Measurements from ENCODE around the gene ORC6. TPM values are rescaled to one million over a fixed set of nuclear protein-coding genes. Genes with fewer than 3 reads are reported as not detected.
A peak's percentile ranks its signal among the peaks of the same experiment; 100 is the strongest.

Gene ORC6
- total RNA-seq, 2 experiments from 2014 or later: 59.0 to 61.3 TPM

GRCh38 chr16:46688101-46688653 lies 1.3 kb upstream of the ORC6 start:
- CTCF ChIA-PET: interaction anchor here (2.2 kb wide), 1 partner anchor 15 kb away, joined by 12 read pairs; no protein-coding TSS in a partner anchor
- Mint-ChIP-seq H3K27me3 (no peaks in the 10 kb centered on the region), H3K9me3 (ENCODE audit: low read depth) (no peaks in the 10 kb centered on the region), H3K4me3 (no peak overlapping the region), H3K4me1 (peaks cover 57% of the 10 kb centered on the region), H3K36me3 (peaks cover 20% of the 10 kb centered on the region), H3K27ac (no peak overlapping the region)
- DNase-seq: no peak
- ATAC-seq: no peak

- CTCF ChIA-PET: interaction anchor here (1.2 to 2.5 kb wide), 2 partner anchors 10 to 15 kb away, joined by 3 to 14 read pairs; no protein-coding TSS in a partner anchor
- Mint-ChIP-seq H3K9me3 (ENCODE audit: low read depth) (no peaks in the 10 kb centered on the region), H3K36me3 (peaks cover 22% of the 10 kb centered on the region), H3K27me3 (no peaks in the 10 kb centered on the region), H3K4me3 (no peak within 1 kb of the TSS), H3K27ac (no peak within 1 kb of the TSS), H3K4me1 (peaks cover 54% of the 10 kb centered on the region)
- ATAC-seq: peak; percentile 91
- peak; percentile 100 for DNase-seq
These were observed 650 bp upstream of the ORC6 start, which contains the start of gene VPS35 for GRCh38 chr16:46688654-46689364. TSS of gene VPS35 (minus strand) at chr16:46689178. CDS start at chr16:46689133, 45 bp downstream.

- Mint-ChIP-seq H3K27ac (no peak overlapping the region), H3K4me3 (no peak overlapping the region), H3K27me3 (no peaks in the 10 kb centered on the region), H3K9me3 (ENCODE audit: low read depth) (no peaks in the 10 kb centered on the region), H3K4me1 (peaks cover 43% of the 10 kb centered on the region), H3K36me3 (peaks cover 31% of the 10 kb centered on the region)
- ATAC-seq: no peak
- no peak for DNase-seq
- CTCF ChIA-PET: interaction anchor here (0.8 to 2.5 kb wide), 8 partner anchors 8 to 164 kb away, joined by 3 to 14 read pairs (median 3); no protein-coding TSS in a partner anchor
These were observed 1.1 kb downstream of the ORC6 start for GRCh38 chr16:46690281-46691178.

- Mint-ChIP-seq H3K36me3 (peaks cover 40% of the 10 kb centered on the region), H3K9me3 (ENCODE audit: low read depth) (no peaks in the 10 kb centered on the region), H3K4me1 (peaks cover 38% of the 10 kb centered on the region), H3K27me3 (no peaks in the 10 kb centered on the region), H3K27ac (peak overlapping the region; percentile 45), H3K4me3 (no peak overlapping the region)
- DNase-seq: no peak
- no peak for ATAC-seq
- CTCF ChIA-PET: interaction anchor here (1.2 to 1.7 kb wide), 5 partner anchors 11 to 111 kb away, joined by 3 to 9 read pairs (median 3); no protein-coding TSS in a partner anchor
These were observed 2.3 kb downstream of the ORC6 start for GRCh38 chr16:46691726-46692125.

- Mint-ChIP-seq H3K9me3 (ENCODE audit: low read depth) (no peaks in the 10 kb centered on the region), H3K27me3 (no peaks in the 10 kb centered on the region), H3K4me1 (peaks cover 24% of the 10 kb centered on the region), H3K4me3 (no peak overlapping the region), H3K27ac (no peak overlapping the region), H3K36me3 (peaks cover 48% of the 10 kb centered on the region)
- DNase-seq (no peak), ATAC-seq (no peak)
- CTCF ChIA-PET: no interaction called here
These were observed 4.1 kb downstream of the ORC6 start for GRCh38 chr16:46693598-46693997.

- H3K27ac Mint-ChIP-seq: no peak overlapping the region
- ATAC-seq: no peak
- peaks cover 20% of the 10 kb centered on the region for H3K4me1 Mint-ChIP-seq
- CTCF ChIA-PET: no interaction called here
- no peak overlapping the region for H3K4me3 Mint-ChIP-seq
- H3K36me3 Mint-ChIP-seq: peaks cover 55% of the 10 kb centered on the region
- H3K9me3 Mint-ChIP-seq (ENCODE audit: low read depth): no peaks in the 10 kb centered on the region
- no peaks in the 10 kb centered on the region for H3K27me3 Mint-ChIP-seq
- DNase-seq: no peak
These were observed 6.5 kb downstream of the ORC6 start for GRCh38 chr16:46695937-46696336.

GRCh38 chr16:46696957-46697356 lies 7.5 kb downstream of the ORC6 start:
- H3K4me3 Mint-ChIP-seq: no peak overlapping the region
- H3K36me3 Mint-ChIP-seq: peaks cover 47% of the 10 kb centered on the region
- peaks cover 12% of the 10 kb centered on the region for H3K4me1 Mint-ChIP-seq
- DNase-seq: no peak
- H3K27ac Mint-ChIP-seq: no peak overlapping the region
- H3K9me3 Mint-ChIP-seq (ENCODE audit: low read depth): no peaks in the 10 kb centered on the region
- H3K27me3 Mint-ChIP-seq: no peaks in the 10 kb centered on the region
- ATAC-seq: no peak
- CTCF ChIA-PET: no interaction called here

GRCh38 chr16:46700048-46700447 lies 10.6 kb downstream of the ORC6 start:
- CTCF ChIA-PET: interaction anchor here (0.8 to 1.0 kb wide), 2 partner anchors 26 to 230 kb away, joined by 3 read pairs; no protein-coding TSS in a partner anchor
- peaks cover 2% of the 10 kb centered on the region for H3K4me1 Mint-ChIP-seq
- H3K36me3 Mint-ChIP-seq: peaks cover 39% of the 10 kb centered on the region
- no peaks in the 10 kb centered on the region for H3K27me3 Mint-ChIP-seq
- H3K9me3 Mint-ChIP-seq (ENCODE audit: low read depth): no peaks in the 10 kb centered on the region
- no peak overlapping the region for H3K27ac Mint-ChIP-seq
- DNase-seq: no peak
- no peak overlapping the region for H3K4me3 Mint-ChIP-seq
- ATAC-seq: no peak

- Mint-ChIP-seq H3K27me3 (no peaks in the 10 kb centered on the region), H3K36me3 (peaks cover 27% of the 10 kb centered on the region), H3K27ac (no peak overlapping the region), H3K4me1 (peaks cover 5% of the 10 kb centered on the region), H3K4me3 (no peak overlapping the region), H3K9me3 (ENCODE audit: low read depth) (no peaks in the 10 kb centered on the region)
- DNase-seq (no peak), ATAC-seq (no peak)
- CTCF ChIA-PET: no interaction called here
These were observed 12.2 kb downstream of the ORC6 start for GRCh38 chr16:46701615-46702014.

- DNase-seq (no peak), ATAC-seq (no peak)
- peaks cover 24% of the 10 kb centered on the region for H3K36me3 Mint-ChIP-seq
- H3K9me3 Mint-ChIP-seq (ENCODE audit: low read depth): no peaks in the 10 kb centered on the region
- no peaks in the 10 kb centered on the region for H3K27me3 Mint-ChIP-seq
- H3K4me3 Mint-ChIP-seq: no peak overlapping the region
- CTCF ChIA-PET: no interaction called here
- peaks cover 7% of the 10 kb centered on the region for H3K4me1 Mint-ChIP-seq
- H3K27ac Mint-ChIP-seq: no peak overlapping the region
These were observed 12.6 kb downstream of the ORC6 start for GRCh38 chr16:46702030-46702429.

- DNase-seq (no peak), ATAC-seq (no peak)
- Mint-ChIP-seq H3K36me3 (peaks cover 9% of the 10 kb centered on the region), H3K4me3 (no peak overlapping the region), H3K9me3 (ENCODE audit: low read depth) (no peaks in the 10 kb centered on the region), H3K4me1 (peaks cover 7% of the 10 kb centered on the region), H3K27ac (no peak overlapping the region), H3K27me3 (peaks cover 7% of the 10 kb centered on the region)
- CTCF ChIA-PET: no interaction called here
These were observed 17.2 kb downstream of the ORC6 start for GRCh38 chr16:46706642-46707041.

GRCh38 chr16:46709469-46710005 lies 20.1 kb downstream of the ORC6 start:
- Mint-ChIP-seq H3K36me3 (no peaks in the 10 kb centered on the region), H3K27ac (no peak overlapping the region), H3K4me3 (no peak overlapping the region), H3K9me3 (ENCODE audit: low read depth) (no peaks in the 10 kb centered on the region), H3K4me1 (peaks cover 5% of the 10 kb centered on the region), H3K27me3 (peaks cover 7% of the 10 kb centered on the region)
- no peak for DNase-seq
- CTCF ChIA-PET: interaction anchor here (1.0 kb wide), 1 partner anchor 91 kb away, joined by 3 read pairs; no protein-coding TSS in a partner anchor
- ATAC-seq: no peak
